GM18520 (cell line): Measurements from ENCODE around the gene ADAM10.

Experiments
- ATAC-seq: cut with Tn5 transposase; IDR thresholded peaks from one replicate; pipeline ENCODE4 v1.9.1; 2021; ENCODE audit not compliant: unreplicated experiment

Gene ADAM10

GRCh38 chr15:58684036-58684710 is 65.3 kb downstream of the ADAM10 start:
- ATAC-seq = no peak

GRCh38 chr15:58682234-58682633 is 67.3 kb downstream of the ADAM10 start:
- ATAC-seq = no peak

GRCh38 chr15:58678683-58679082 is 70.8 kb downstream of the ADAM10 start:
- ATAC-seq = no peak

GRCh38 chr15:58677426-58677825 is 72.1 kb downstream of the ADAM10 start:
- no peak for ATAC-seq

- ATAC-seq = no peak
Measured at GRCh38 chr15:58676766-58677165, 72.7 kb downstream of the ADAM10 start.

- no peak for ATAC-seq
Measured at GRCh38 chr15:58671186-58671585, 78.3 kb downstream of the ADAM10 start.

- ATAC-seq = no peak
Measured at GRCh38 chr15:58669108-58669507, 80.4 kb downstream of the ADAM10 start.

GRCh38 chr15:58666957-58667356 is 82.5 kb downstream of the ADAM10 start:
- ATAC-seq = no peak

GRCh38 chr15:58665672-58666071 is 83.8 kb downstream of the ADAM10 start:
- ATAC-seq = no peak

- no peak for ATAC-seq
Measured at GRCh38 chr15:58650102-58650501, 99.4 kb downstream of the ADAM10 start.

- ATAC-seq = no peak
Measured at GRCh38 chr15:58649175-58649574, 100.3 kb downstream of the ADAM10 start.

GRCh38 chr15:58643996-58644395 is 105.5 kb downstream of the ADAM10 start:
- no peak for ATAC-seq

- no peak for ATAC-seq
Measured at GRCh38 chr15:58641660-58642059, 107.8 kb downstream of the ADAM10 start.

GRCh38 chr15:58639992-58640391 is 109.5 kb downstream of the ADAM10 start:
- ATAC-seq = no peak

- no peak for ATAC-seq
Measured at GRCh38 chr15:58639002-58639756, 110.3 kb downstream of the ADAM10 start.

GRCh38 chr15:58632789-58633188 is 116.7 kb downstream of the ADAM10 start:
- no peak for ATAC-seq

- no peak for ATAC-seq
Measured at GRCh38 chr15:58631319-58631718, 118.2 kb downstream of the ADAM10 start.

- ATAC-seq = no peak
Measured at GRCh38 chr15:58629625-58630024, 119.9 kb downstream of the ADAM10 start.

- ATAC-seq = no peak
Measured at GRCh38 chr15:58628206-58628947, 121.1 kb downstream of the ADAM10 start.

GRCh38 chr15:58627701-58628100 is 121.8 kb downstream of the ADAM10 start:
- no peak for ATAC-seq

- no peak for ATAC-seq
Measured at GRCh38 chr15:58627046-58627445, 122.5 kb downstream of the ADAM10 start.

- ATAC-seq = no peak
Measured at GRCh38 chr15:58626378-58626777, 123.1 kb downstream of the ADAM10 start.
